ENCODE measurements around the gene DCLK1. TPM values are rescaled to one million over a fixed set of nuclear protein-coding genes. Genes with fewer than 3 reads are reported as not detected.
A peak's percentile ranks its signal among the peaks of the same experiment; 100 is the strongest.

Gene DCLK1
- total RNA-seq, 1 donor from 2014 or later, result 1.5 TPM

- peak; percentile 83 for ATAC-seq
These were observed 239.4 kb downstream of the DCLK1 start for GRCh38 chr13:35891507-35892441.

- no peak for ATAC-seq
These were observed 241.6 kb downstream of the DCLK1 start for GRCh38 chr13:35889560-35889959.

GRCh38 chr13:35888981-35889380, 242.2 kb downstream of the DCLK1 start:
- ATAC-seq, result no peak

GRCh38 chr13:35888457-35888883, 242.7 kb downstream of the DCLK1 start:
- no peak for ATAC-seq

- ATAC-seq, result no peak
These were observed 244.0 kb downstream of the DCLK1 start for GRCh38 chr13:35887115-35887666.

- ATAC-seq, result no peak
These were observed 244.7 kb downstream of the DCLK1 start for GRCh38 chr13:35886332-35887114.

GRCh38 chr13:35884211-35884760, 246.9 kb downstream of the DCLK1 start:
- ATAC-seq, result no peak

GRCh38 chr13:35882722-35883497, 248.3 kb downstream of the DCLK1 start:
- no peak for ATAC-seq

- no peak for ATAC-seq
These were observed 249.8 kb downstream of the DCLK1 start for GRCh38 chr13:35881360-35881759.

- ATAC-seq, result no peak
These were observed 252.1 kb downstream of the DCLK1 start for GRCh38 chr13:35879111-35879510.

GRCh38 chr13:35876601-35877000, 254.6 kb downstream of the DCLK1 start:
- no peak for ATAC-seq

GRCh38 chr13:35874704-35875103, 256.5 kb downstream of the DCLK1 start:
- ATAC-seq, result no peak

GRCh38 chr13:35872369-35872768, 258.8 kb downstream of the DCLK1 start:
- ATAC-seq, result no peak

- ATAC-seq, result no peak
These were observed 259.6 kb downstream of the DCLK1 start for GRCh38 chr13:35871561-35871960.

- no peak for ATAC-seq
These were observed 264.4 kb downstream of the DCLK1 start for GRCh38 chr13:35866801-35867200.

- ATAC-seq, result no peak
These were observed 265.6 kb downstream of the DCLK1 start for GRCh38 chr13:35865341-35866240.

GRCh38 chr13:35860661-35861060, 270.5 kb downstream of the DCLK1 start:
- ATAC-seq, result no peak

GRCh38 chr13:35859981-35860380, 271.2 kb downstream of the DCLK1 start:
- ATAC-seq, result no peak

- no peak for ATAC-seq
These were observed 272.5 kb downstream of the DCLK1 start for GRCh38 chr13:35858665-35859064.

- no peak for ATAC-seq
These were observed 273.4 kb downstream of the DCLK1 start for GRCh38 chr13:35857769-35858168.

Measured in esophagus mucosa (tissue), 1 donor.